ENCODE measurements around the gene PTPRN2. TPM values are rescaled to one million over a fixed set of nuclear protein-coding genes. Genes with fewer than 3 reads are reported as not detected.
A peak's percentile ranks its signal among the peaks of the same experiment; 100 is the strongest.

The PTPRN2 gene
- total RNA-seq, 1 donor from 2014 or later, result 0.33 TPM

DNA sequence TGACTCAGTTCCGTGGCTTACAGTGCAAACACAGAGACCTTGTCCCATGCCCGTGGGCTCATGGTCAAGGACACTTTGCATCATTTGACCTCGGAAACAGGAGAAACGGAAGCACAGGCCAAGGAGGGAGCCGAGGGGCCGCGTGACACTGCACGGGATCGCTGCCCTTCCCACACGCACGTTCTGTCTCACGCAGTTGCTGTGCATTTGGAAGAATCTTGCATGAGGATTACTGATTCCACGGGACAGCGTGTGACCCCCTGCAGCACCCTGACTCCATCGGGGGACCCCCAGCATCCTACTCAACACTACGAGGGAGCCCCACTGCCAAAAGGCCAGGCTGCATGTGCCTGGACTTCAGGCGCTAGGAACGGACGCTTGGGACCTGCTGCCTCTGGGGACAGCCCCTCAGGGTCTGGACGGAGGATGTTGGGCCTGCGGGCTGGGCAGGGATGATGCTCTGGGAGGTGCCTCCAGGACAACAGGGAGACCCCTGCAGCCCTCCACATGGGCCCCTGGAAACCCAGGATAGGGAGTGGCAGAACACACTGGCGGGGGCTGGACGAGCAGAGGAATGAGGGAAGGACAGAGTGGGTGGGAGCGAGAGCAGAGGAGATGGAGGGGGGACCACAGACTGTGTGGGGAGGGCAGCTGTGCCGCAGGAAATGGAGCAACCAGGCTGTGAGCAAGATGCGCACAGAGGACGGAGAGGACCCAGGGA, 1028.6 kb downstream of the PTPRN2 start:
- ATAC-seq, result no peak
- no peak for DNase-seq (ENCODE audit: low spot score)

DNA sequence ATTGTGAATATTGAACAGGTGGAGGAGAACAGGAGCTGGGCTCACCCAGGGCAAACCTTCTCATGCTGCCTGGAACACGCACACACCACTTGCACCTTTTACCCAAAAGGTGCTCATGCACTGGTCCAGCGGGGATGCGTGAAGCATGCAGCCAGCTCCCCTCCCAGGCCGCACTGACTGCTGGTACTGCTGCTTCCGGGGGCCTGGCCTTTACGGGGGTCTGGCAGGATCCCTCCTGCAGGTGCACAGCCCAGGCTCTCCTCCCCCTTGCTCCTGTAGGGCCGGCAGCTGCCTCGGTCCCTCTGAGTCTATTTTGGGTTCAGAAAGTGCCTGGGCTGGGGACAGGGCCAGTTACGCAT, 1029.1 kb downstream of the PTPRN2 start:
- DNase-seq (ENCODE audit: low spot score), result no peak
- ATAC-seq, result no peak

DNA sequence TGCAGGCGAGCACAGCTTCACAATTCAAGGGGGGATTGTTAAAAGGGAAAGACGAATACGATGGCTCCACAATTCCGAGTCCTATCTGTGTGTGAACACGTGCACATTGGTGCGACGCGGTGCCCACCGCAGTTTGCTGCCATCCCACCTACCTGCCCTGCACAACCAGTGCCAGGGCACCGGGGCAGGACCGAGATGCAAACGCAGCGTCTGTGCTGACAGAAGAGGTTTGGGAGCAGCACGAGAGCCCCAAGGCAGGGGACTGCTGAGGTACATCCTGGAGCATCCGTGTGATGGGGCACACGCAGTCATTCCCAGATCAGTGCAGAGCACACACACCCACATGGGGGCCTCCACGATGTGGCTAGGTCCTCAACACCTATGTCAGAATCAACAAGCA, 1029.6 kb downstream of the PTPRN2 start:
- no peak for DNase-seq (ENCODE audit: low spot score)

DNA sequence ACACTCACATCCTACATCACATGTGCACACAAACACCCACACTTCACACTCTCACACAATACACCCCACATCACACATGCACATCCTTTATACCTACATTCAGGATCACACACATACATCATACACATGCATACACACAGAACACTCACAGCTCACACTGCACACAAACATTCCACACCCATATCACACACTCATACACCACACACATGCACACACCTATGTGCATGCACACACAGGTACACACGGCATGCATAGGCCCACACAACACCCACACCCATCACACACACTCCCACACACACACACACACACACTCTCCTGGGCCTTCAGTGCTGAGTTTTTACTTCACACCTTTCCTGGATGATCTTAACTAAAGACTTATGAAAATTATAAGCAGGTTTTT, 1030.4 kb downstream of the PTPRN2 start:
- ATAC-seq (no peak), DNase-seq (ENCODE audit: low spot score) (no peak)

More for the DNA sequence above, 1029.6 kb downstream of the PTPRN2 start:
- ATAC-seq, result no peak

DNA sequence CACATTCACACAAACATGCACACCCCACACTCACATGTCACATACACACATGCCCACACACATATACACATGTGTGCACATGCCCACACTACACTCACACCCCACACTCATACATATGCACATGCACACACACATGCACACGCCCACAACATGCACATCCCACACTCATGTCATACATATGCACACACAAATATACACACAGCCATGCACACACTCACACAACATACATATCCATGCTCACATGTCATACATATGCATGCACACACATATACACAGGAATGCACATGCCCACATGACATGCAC, 1031.0 kb downstream of the PTPRN2 start:
- no peak for ATAC-seq

DNA sequence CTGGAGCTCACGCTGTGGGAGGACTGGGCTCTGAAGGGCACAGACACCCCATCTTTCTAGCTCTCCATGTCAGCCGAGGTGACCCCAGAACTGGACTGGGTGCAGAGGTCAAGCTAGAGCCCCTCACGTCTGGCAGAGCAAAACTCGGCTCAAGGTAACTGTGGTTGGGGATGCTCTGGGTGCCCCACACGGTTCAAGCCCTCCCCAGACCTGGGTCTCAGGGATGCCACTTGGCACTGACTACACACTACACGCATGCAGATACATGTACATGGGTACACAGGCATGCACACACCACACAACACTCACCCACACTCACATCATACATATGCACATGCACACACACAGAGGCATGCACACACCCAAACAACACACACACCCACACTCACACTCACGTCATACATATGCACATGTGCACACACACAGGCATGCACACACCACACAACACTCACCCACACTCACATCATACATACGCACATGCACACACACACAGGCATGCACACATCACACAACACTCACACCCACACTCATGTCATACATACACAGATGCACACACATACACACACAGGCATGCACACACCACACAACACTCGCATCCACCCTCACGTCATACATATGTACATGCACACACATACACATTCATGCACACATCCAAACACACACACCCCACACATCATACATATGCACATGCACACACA, 1031.5 kb downstream of the PTPRN2 start:
- DNase-seq (ENCODE audit: low spot score) (no peak), ATAC-seq (no peak)

More for the DNA sequence above, 1031.0 kb downstream of the PTPRN2 start:
- no peak for DNase-seq (ENCODE audit: low spot score)

DNA sequence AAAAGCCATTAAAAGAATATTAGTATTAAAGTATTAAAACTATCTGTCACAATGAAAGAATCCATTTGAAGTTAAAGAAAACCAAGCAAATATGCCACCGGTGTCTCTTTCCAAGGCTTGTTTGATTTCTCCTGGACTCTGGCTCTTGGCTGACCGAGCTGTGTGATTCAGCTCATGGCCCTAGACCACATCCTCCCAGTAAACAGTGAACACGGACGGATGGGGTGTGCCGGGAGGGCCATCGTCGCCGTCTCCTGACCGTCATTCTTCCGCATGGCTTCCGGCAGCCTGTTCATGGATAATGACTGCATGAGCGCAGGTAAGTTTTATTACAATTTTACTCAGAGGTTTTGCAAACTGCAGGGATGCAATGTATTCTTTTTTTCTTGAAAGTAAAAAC, 1032.3 kb downstream of the PTPRN2 start:
- DNase-seq (ENCODE audit: low spot score), result no peak
- ATAC-seq, result peak; percentile 93

DNA sequence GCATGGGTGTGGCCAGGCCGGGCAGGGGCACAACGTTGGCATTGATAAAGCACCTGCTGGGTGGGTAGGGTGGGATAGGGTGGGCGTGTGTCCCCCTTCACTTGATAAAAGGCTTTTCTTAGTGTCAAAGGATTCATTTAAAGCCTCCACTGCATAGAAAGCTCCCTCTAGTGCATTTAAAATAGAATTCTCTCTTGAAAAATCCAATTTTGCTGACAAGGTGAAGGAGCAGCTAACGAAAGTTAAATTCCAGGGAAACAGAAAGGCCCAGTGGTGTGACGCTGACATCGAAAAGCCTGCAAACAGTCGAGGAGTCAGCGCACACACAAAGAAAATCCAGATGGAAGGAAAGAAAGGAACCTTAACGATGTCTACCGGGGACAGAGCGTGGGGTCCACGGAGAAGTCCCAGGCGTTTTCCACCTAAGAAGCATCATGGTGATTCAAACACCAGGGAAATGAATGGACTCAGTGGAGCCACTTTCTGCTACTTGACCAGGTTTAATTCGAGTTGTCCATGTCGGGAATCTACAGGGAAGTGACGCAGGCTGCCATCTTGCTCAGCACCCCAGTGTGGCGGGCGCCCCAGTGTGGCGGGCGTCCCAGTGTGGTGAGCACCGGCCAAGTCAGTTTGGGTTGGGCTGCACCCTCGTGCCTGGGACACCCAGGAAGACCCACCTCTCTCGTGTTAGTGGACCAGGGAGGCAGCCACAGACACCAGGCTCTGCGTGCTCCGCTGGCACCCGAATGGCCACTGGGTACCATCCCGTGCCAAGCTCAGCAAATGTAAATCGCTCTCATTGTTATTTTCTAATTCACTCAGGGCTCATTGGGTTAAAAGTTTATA, 1033.0 kb downstream of the PTPRN2 start:
- no peak for DNase-seq (ENCODE audit: low spot score)
- ATAC-seq, result no peak

DNA sequence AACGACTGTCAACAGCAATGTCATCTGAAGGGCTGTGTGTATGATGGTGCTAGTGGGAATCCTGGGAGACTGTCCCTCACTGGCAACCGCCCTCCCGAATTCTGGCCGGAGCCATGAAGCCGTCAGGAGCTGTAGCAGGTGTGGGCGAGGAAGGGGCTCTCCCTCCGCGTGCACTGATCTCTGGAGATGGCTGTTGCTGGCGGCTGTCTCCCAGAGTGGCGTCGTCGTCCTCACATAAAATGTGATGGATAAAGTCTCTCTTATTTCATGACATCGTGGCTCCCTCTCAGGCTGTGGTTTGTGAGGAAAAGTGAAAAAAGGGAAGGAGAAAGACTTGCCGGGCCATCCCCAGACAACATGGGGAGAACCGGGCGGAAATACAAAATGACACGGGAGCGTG, 1034.4 kb downstream of the PTPRN2 start:
- no peak for DNase-seq (ENCODE audit: low spot score)
- no peak for ATAC-seq

DNA sequence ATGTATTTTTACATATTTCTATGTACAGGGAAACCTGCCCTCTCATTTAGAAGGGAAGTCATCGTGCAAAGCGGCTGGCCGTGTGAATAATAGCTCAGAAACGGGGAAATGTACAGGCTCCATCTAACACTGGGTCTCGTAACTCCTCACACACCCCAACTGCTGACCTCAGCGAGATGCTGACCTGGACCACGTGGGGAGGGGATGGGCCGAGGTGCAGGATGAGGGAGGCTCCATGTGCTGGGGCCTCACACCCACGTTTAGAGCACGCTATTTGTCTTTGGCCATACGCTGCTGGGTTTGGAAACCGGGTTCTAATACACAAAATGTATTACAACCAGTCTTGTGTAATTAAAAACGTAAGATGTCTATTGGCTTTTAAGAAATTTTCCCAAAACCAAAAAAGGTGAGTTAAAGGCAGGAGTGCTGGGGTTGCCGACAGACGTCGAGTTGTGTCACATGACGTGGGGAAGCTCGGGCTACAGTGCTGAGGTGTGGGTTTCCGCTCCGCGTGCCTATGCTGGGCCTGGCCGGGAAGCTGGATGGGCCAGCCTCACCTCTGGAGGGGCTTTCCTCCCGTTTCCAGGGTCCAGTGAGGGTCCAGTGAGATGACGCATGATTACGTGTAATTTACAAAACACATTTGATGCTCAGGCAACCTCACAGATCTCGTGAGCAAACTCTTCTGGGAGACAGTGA, 1035.2 kb downstream of the PTPRN2 start:
- no peak for DNase-seq (ENCODE audit: low spot score)
- no peak for ATAC-seq

DNA sequence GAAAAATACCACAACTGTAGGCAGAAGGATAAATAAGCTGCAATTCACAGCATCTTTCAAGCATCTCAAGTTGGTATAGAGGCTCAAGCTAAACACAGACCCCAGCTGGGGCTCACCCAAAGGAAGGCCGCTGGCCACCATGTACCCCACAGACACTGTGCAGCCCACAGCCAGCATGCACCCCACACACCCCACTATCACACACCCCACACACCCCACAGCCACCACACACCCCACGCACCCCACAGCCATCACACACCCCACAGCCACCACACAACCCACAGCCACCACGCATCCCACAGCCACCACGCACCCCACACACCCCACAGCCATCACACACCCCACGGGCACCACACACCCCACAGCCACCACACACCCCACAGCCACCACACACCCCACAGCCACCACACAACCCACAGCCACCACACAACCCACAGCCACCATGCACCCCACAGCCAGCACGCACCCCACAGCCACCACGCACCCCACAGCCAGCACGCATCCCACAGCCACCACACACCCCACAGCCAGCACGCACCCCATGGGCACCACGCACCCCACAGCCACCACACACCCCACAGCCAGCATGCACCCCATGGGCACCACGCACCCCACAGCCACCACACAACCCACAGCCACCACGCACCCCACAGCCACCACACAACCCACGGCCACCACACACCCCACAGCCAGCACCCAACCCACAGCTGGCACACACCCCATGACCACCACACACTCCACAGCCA, 1036.1 kb downstream of the PTPRN2 start:
- ATAC-seq, result no peak
- DNase-seq (ENCODE audit: low spot score), result no peak

DNA sequence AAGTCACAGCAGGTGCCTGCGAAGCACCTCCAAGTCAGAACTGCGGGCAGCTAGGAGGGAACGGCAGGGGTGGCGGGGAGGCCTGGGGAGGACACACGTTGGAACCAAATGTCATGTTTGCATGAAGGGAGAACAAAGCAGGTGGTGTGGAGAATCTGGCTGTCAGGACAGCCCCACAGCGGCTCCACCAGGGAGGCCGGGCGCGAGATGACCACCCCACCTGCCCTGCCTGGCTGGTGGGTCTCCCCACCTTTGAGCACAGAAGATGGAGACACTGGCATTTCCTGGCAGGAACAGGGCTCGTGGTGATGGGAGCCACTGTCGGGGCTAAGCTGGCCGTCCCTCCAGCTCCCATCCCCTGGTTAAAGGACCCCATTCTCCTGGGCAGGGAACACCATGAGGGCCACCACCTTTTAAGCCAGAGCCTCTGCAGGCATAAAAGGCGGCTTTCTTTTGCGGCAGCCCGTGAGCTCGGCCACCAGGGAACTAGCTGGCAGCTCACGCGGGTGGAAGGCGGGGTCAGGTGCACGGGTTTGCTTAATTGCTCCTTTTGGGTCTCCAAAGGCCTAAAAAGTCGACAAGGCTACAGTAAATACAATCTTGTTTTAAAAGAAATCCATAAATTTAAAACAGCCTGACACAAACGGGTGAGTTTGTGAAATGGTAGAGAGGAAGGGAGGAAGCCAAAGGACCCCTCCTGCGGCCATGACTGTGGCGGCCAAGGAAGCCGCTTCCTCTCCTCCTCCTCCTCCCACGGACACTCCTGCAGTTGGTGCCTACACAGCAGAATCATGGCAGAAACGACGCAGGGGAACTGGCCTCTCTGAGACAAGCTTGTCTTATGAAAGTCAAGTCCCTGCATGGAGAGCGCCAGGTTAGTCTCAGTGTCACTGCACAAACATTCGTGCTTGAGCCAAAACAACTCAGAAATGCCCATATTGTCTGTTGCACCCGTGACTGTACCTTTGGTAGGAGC, 1037.0 kb downstream of the PTPRN2 start:
- no peak for ATAC-seq
- DNase-seq (ENCODE audit: low spot score), result no peak

DNA sequence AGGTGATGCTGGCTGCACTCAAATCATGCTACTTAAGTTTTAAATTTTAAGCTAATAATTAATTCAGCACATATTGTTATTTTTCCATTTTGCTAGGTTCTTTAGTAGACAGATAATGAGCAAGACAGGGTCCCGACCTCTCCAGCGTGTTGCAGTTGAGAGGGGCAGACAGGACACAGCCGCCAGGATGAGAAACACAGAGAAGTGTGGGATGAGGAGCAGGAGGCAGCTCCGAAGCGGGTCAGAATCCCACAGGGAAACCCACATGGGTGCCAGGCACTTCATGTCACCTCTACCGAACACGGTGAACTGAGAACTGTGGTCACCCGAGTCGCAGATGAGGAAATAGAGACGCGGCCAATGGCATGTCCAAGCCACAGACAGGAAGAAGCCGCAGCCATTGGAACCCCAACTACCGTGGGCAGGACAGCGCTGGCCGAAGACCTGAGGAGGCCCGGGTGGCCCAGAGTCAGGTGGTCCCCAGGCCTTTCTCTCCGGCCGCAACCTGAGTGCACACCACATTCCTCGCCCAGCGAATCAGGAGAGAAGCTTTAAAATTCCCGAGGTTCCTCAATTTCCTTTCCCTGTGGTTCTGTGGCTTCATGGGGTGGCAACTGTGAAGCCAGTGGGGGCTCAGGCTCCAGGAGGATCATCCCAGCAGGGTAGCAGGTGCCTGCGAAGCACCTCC, 1037.9 kb downstream of the PTPRN2 start:
- DNase-seq (ENCODE audit: low spot score) (no peak), ATAC-seq (no peak)

DNA sequence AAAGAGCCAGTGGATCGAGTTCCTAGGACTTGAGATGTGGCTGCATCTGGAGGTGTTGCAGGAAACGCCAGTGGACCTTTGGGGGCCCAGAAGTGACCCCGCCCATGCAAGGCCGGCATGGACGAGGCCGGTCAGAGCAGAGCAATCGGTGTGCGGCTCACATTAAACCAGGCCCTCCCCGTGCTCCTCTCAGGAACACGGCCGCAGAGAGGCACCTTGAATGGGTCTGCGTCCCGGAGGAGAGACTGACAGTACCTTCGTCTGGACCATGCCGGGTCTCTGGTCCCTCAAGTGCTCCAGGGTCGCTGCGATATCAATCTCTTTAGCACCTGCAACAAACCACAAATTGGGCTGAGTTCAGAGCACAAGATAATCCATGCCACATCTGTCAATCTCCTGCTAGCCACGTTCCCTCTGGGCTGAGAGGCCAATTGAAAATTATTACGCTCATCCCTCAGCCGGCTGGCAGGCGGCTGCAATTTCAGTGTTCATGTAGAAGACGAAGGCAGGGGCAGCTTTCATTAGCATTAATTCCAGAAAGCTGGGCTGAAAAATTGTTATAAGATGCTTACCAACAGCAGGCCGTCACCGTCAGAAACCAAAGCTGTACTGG, 1038.8 kb downstream of the PTPRN2 start:
- ATAC-seq (no peak), DNase-seq (ENCODE audit: low spot score) (no peak)

DNA sequence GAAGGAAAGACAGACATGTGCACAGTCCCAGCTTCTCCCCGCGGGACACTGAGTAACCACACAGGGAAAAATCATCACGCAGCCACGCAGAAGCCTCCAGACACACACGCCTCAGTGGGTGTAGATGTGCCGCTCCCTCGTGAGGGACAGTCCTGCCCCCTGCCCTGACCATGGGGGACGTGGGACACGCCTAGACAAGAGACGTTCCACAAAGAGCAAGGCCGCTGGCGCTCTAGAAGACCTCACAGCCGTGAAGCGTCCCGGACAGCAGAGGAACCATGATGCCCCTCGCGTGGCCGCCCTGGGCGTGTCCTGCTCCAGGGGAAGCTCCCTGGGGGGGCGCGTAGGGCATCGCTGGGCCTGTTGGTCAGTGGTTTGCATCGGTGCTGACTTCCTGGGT, 1040.0 kb downstream of the PTPRN2 start:
- ATAC-seq, result no peak
- DNase-seq (ENCODE audit: low spot score), result no peak

DNA sequence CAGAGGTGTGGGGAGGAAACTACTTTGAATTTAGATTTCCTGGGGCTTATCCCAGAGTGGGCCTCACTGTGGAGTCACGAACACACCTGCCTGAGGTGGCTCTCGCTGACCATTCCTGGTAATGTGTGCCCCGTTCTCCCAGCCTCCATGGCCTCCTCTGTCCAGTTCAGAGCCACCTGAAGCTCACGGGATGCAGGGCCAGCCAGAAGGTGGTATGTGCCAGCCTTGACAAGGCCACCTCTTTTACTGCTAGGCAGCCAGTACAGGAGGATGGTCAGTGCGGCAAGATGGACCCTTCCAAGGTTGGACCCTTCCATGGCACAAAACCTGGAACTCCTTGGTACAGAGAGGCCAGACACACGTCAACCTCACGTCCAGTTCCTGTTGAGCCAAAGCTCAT, 1040.5 kb downstream of the PTPRN2 start:
- ATAC-seq (no peak), DNase-seq (ENCODE audit: low spot score) (no peak)

DNA sequence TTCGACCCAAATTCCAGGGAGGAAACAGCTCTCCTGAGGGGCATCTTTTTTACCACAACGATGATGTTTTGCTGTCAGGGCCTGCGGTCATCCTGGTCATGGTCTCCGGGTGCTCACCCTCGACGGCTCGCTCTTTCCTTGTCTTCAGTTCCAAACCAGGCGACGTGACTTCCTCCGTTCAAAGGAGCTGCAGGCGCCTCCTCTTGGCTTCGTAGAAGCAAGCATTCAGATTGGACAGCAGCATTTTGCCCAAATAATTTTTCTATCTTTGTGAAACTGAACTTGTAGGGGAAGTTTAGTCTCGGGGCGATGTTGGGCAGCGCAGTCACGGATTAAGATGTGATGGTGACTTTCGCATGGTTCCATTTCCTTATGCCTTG, 1042.0 kb downstream of the PTPRN2 start:
- DNase-seq (ENCODE audit: low spot score) (no peak), ATAC-seq (no peak)

DNA sequence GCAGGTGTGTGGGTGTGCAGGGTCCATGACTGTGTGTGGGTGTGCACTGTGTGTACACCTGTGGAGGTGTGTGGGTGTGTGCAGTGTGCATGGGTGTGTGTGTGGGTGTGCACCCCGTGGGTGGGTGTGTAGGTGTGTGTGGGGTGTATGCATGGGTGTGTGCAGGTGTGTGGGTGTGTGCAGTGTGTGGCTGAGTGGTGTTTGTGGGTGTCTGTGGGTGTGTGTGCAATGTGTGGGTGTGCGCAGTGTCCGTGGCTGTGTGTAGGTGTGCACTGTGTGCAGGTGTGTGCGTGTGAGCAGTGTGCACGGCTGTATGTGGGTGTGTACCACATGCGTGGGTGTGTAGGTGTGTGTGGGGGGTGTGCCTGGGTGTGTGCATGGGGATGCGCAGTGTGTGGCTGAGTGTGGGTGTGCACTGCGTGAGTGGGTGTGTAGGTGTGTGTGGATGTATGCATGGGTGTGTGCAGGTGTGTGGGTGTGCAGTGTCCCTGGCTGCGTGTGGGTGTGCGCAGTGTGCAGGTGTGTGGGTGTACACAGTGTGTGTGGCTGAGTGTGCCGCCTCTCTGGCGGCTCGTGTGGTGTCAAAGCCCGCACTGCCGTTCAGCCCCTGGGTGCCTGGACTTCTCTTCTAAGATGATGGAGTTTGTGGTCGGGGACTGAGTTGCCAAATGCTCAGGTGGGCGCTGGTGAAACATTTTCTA, 1042.5 kb downstream of the PTPRN2 start:
- no peak for DNase-seq (ENCODE audit: low spot score)
- ATAC-seq, result no peak
